Measurements from ENCODE around the gene NUDCD3. TPM values are rescaled to one million over a fixed set of nuclear protein-coding genes. Genes with fewer than 3 reads are reported as not detected.

NUDCD3 gene
- total and polyA plus RNA-seq, 9 donors: 60.0 to 90.4 (median 79.6) TPM

GRCh38 chr7:44378744-44379143, 111.7 kb downstream of the NUDCD3 start:
- no peaks in the 10 kb centered on the region for H3K9me3 ChIP-seq (replicated peaks; ENCODE audit: control insufficient read depth, low read depth, low read length)
- no peak for DNase-seq
- H3K4me3 ChIP-seq (ENCODE audit: low read length): no peak overlapping the region
- H3K36me3 ChIP-seq (ENCODE audit: control insufficient read depth, insufficient read depth, low read length): peaks cover 17% of the 10 kb centered on the region
- WGBS (ENCODE audit: insufficient coverage): no CpG with 5 or more reads among the region's 3 CpGs
- peaks cover 15% of the 10 kb centered on the region for H3K4me1 ChIP-seq (ENCODE audit: control insufficient read depth, insufficient read depth, low read length)
- no peak overlapping the region for H3K27ac ChIP-seq (ENCODE audit: low read length)
- no peaks in the 10 kb centered on the region for H3K27me3 ChIP-seq (ENCODE audit: control insufficient read depth, insufficient read depth, low read length)

- H3K27me3 ChIP-seq (ENCODE audit: control insufficient read depth, insufficient read depth, low read length): peaks cover 3% of the 10 kb centered on the region
- no peak overlapping the region for H3K27ac ChIP-seq (ENCODE audit: low read length)
- DNase-seq: no peak
- WGBS (ENCODE audit: insufficient coverage): 68% methylated on average over 3 of the region's 5 CpGs
- H3K4me3 ChIP-seq (ENCODE audit: low read length): no peak overlapping the region
- peaks cover 11% of the 10 kb centered on the region for H3K36me3 ChIP-seq (ENCODE audit: control insufficient read depth, insufficient read depth, low read length)
- H3K9me3 ChIP-seq (replicated peaks; ENCODE audit: control insufficient read depth, low read depth, low read length): no peaks in the 10 kb centered on the region
- peaks cover 6% of the 10 kb centered on the region for H3K4me1 ChIP-seq (ENCODE audit: control insufficient read depth, insufficient read depth, low read length)
Observed at GRCh38 chr7:44377681-44378421, 112.6 kb downstream of the NUDCD3 start.

- H3K4me1 ChIP-seq (ENCODE audit: control insufficient read depth, insufficient read depth, low read length): no peaks in the 10 kb centered on the region
- no peak for DNase-seq
- WGBS (ENCODE audit: insufficient coverage): no CpG with 5 or more reads among the region's 1 CpG
- H3K36me3 ChIP-seq (ENCODE audit: control insufficient read depth, insufficient read depth, low read length): peaks cover 5% of the 10 kb centered on the region
- no peak overlapping the region for H3K4me3 ChIP-seq (ENCODE audit: low read length)
- H3K27me3 ChIP-seq (ENCODE audit: control insufficient read depth, insufficient read depth, low read length): peaks cover 3% of the 10 kb centered on the region
- H3K9me3 ChIP-seq (replicated peaks; ENCODE audit: control insufficient read depth, low read depth, low read length): no peaks in the 10 kb centered on the region
- no peak overlapping the region for H3K27ac ChIP-seq (ENCODE audit: low read length)
Observed at GRCh38 chr7:44377134-44377463, 113.4 kb downstream of the NUDCD3 start.

- Histone ChIP-seq H3K4me1 (ENCODE audit: control insufficient read depth, insufficient read depth, low read length) (no peaks in the 10 kb centered on the region), H3K27me3 (ENCODE audit: control insufficient read depth, insufficient read depth, low read length) (peaks cover 3% of the 10 kb centered on the region), H3K4me3 (ENCODE audit: low read length) (no peak overlapping the region), H3K36me3 (ENCODE audit: control insufficient read depth, insufficient read depth, low read length) (peaks cover 2% of the 10 kb centered on the region), H3K27ac (ENCODE audit: low read length) (no peak overlapping the region), H3K9me3 (replicated peaks; ENCODE audit: control insufficient read depth, low read depth, low read length) (no peaks in the 10 kb centered on the region)
- WGBS (ENCODE audit: insufficient coverage): 45% methylated on average over 7 of the region's 7 CpGs
- no peak for DNase-seq
Observed at GRCh38 chr7:44376429-44377133, 113.9 kb downstream of the NUDCD3 start.

- Histone ChIP-seq H3K9me3 (replicated peaks; ENCODE audit: control insufficient read depth, low read depth, low read length) (no peaks in the 10 kb centered on the region), H3K27ac (ENCODE audit: low read length) (no peak overlapping the region), H3K4me3 (ENCODE audit: low read length) (no peak overlapping the region), H3K27me3 (ENCODE audit: control insufficient read depth, insufficient read depth, low read length) (peaks cover 3% of the 10 kb centered on the region), H3K36me3 (ENCODE audit: control insufficient read depth, insufficient read depth, low read length) (no peaks in the 10 kb centered on the region), H3K4me1 (ENCODE audit: control insufficient read depth, insufficient read depth, low read length) (no peaks in the 10 kb centered on the region)
- 87% methylated on average over 4 of the region's 12 CpGs for WGBS (ENCODE audit: insufficient coverage)
- DNase-seq: no peak
Observed at GRCh38 chr7:44375926-44376342, 114.5 kb downstream of the NUDCD3 start.

- 79% methylated on average over 7 of the region's 9 CpGs for WGBS (ENCODE audit: insufficient coverage)
Observed at GRCh38 chr7:44375236-44375699, 115.2 kb downstream of the NUDCD3 start.

GRCh38 chr7:44374007-44374763, 116.3 kb downstream of the NUDCD3 start:
- no peak overlapping the region for H3K27ac ChIP-seq (ENCODE audit: low read length)
- no peak for DNase-seq
- H3K4me3 ChIP-seq (ENCODE audit: low read length): no peak overlapping the region
- no peaks in the 10 kb centered on the region for H3K4me1 ChIP-seq (ENCODE audit: control insufficient read depth, insufficient read depth, low read length)
- no peaks in the 10 kb centered on the region for H3K36me3 ChIP-seq (ENCODE audit: control insufficient read depth, insufficient read depth, low read length)
- 66% methylated on average over 10 of the region's 12 CpGs for WGBS (ENCODE audit: insufficient coverage)
- no peaks in the 10 kb centered on the region for H3K9me3 ChIP-seq (replicated peaks; ENCODE audit: control insufficient read depth, low read depth, low read length)
- H3K27me3 ChIP-seq (ENCODE audit: control insufficient read depth, insufficient read depth, low read length): peaks cover 3% of the 10 kb centered on the region

More at GRCh38 chr7:44375236-44375699, 115.2 kb downstream of the NUDCD3 start:
- no peaks in the 10 kb centered on the region for H3K4me1 ChIP-seq (ENCODE audit: control insufficient read depth, insufficient read depth, low read length)
- H3K36me3 ChIP-seq (ENCODE audit: control insufficient read depth, insufficient read depth, low read length): no peaks in the 10 kb centered on the region
- H3K27me3 ChIP-seq (ENCODE audit: control insufficient read depth, insufficient read depth, low read length): peaks cover 3% of the 10 kb centered on the region
- no peak overlapping the region for H3K4me3 ChIP-seq (ENCODE audit: low read length)
- H3K9me3 ChIP-seq (replicated peaks; ENCODE audit: control insufficient read depth, low read depth, low read length): no peaks in the 10 kb centered on the region
- H3K27ac ChIP-seq (ENCODE audit: low read length): no peak overlapping the region
- DNase-seq: no peak

GRCh38 chr7:44373418-44373740, 117.1 kb downstream of the NUDCD3 start:
- peaks cover 7% of the 10 kb centered on the region for H3K27me3 ChIP-seq (ENCODE audit: control insufficient read depth, insufficient read depth, low read length)
- no peak for DNase-seq
- no peaks in the 10 kb centered on the region for H3K36me3 ChIP-seq (ENCODE audit: control insufficient read depth, insufficient read depth, low read length)
- H3K27ac ChIP-seq (ENCODE audit: low read length): no peak overlapping the region
- no peaks in the 10 kb centered on the region for H3K9me3 ChIP-seq (replicated peaks; ENCODE audit: control insufficient read depth, low read depth, low read length)
- no peaks in the 10 kb centered on the region for H3K4me1 ChIP-seq (ENCODE audit: control insufficient read depth, insufficient read depth, low read length)
- no peak overlapping the region for H3K4me3 ChIP-seq (ENCODE audit: low read length)
- no CpG with 5 or more reads among the region's 2 CpGs for WGBS (ENCODE audit: insufficient coverage)

GRCh38 chr7:44372560-44373417, 117.7 kb downstream of the NUDCD3 start:
- H3K9me3 ChIP-seq (replicated peaks; ENCODE audit: control insufficient read depth, low read depth, low read length): no peaks in the 10 kb centered on the region
- no peak overlapping the region for H3K4me3 ChIP-seq (ENCODE audit: low read length)
- no peaks in the 10 kb centered on the region for H3K4me1 ChIP-seq (ENCODE audit: control insufficient read depth, insufficient read depth, low read length)
- H3K27me3 ChIP-seq (ENCODE audit: control insufficient read depth, insufficient read depth, low read length): peaks cover 9% of the 10 kb centered on the region
- H3K36me3 ChIP-seq (ENCODE audit: control insufficient read depth, insufficient read depth, low read length): no peaks in the 10 kb centered on the region
- 78% methylated on average over 2 of the region's 5 CpGs for WGBS (ENCODE audit: insufficient coverage)
- no peak for DNase-seq
- no peak overlapping the region for H3K27ac ChIP-seq (ENCODE audit: low read length)

Measured in muscle of leg (tissue), 11 donors.